Limb (tissue), 2 donors: Measurements from ENCODE around the gene RIC1.
"Not testable (repeated sequence)": the region's sequence is repeated elsewhere in the genome, so short reads cannot be mapped to it uniquely, and the experiment has no call there.

ENCODE experiments used
- DNase-seq, 2 donors: peaks; one replicate each; pipeline ENCODE4 v3.0.0-alpha.2; 2016; ENCODE audit errors: extremely low spot score in 2 of 2

The RIC1 gene

DNA sequence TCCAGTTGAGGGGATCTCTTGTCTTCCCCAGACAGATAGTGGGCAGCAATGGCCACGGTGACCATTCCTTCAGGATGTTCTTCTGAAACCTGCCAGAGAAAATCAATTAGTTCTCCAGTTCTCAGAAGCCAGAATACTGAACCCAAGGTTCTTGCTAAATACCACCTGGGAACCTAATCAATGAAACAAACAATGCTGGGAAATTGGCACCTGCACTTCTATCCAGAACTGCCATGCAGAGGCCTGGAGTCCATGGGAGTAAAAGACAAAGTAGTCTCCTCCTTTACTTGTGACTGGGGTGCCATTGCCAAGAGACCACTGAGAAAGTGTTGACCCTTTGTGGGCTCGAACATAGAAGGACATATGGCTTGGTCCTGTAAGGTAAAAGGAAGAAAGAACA lies 158.3 kb downstream of the RIC1 start:
- DNase-seq = no peak

DNA sequence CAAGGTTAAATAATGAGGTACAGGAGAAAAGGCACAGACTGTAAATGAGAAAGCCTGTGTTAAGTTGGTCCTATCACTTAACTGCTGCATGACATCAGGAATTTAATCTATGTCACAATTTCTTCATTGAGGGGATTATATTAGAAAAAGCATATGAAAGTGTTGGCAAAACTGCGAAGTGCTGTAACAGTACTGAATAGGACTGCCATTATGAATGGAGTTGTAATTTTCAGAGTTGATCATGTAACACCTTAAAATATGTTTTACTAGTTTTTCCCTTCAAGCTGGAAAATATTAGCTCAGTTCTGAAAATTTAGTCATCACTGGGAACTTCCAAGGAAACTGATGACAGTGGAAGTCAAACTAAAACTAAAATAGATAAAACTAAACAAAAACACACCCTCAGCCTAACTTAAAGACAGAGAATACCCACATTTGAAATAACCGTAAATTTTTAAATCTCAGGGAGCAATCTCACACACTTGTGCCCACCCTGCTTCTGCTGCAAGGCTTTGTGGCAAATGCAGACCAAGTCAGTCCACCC lies 158.9 kb downstream of the RIC1 start:
- DNase-seq = no peak

DNA sequence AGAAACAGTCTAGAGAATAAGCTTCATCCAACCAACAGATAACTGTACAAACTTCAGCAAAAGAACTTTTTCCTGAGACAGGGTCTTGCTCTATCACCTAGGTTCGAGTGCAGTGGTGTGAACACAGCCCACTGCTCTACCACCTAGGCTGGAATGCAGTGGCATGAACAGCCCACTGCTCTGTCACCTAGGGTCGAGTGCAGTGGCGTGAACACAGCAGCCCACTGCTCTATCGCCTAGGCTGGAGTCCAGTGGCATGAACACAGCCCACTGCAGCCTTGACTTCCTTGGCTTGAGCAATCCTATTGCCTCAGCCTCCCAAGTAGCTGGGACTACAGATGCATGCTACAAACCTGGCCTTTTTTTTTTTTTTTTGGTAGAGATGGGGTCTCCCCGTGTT lies 160.6 kb downstream of the RIC1 start:
- DNase-seq = no peak

DNA sequence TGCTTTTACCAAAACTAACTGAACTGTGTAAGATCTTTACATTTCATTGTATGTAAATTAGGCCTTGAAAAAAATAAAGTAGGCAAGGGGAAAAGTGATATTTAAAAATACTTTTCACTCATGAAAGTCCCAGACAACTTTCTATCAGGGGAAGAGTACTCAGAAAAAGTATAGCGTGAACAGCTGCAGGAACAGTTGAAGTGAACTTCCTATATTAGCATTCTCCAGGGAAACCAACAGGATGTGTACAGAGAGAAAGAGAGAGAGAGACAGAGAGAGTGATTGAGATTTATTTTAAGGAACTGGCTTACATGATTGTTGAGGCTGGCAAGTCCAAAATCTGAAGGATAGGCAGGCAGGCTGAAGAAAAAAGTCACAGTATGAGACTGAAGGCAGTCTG lies 162.0 kb downstream of the RIC1 start:
- DNase-seq = peak in 1 of 2 donors; percentile 8

DNA sequence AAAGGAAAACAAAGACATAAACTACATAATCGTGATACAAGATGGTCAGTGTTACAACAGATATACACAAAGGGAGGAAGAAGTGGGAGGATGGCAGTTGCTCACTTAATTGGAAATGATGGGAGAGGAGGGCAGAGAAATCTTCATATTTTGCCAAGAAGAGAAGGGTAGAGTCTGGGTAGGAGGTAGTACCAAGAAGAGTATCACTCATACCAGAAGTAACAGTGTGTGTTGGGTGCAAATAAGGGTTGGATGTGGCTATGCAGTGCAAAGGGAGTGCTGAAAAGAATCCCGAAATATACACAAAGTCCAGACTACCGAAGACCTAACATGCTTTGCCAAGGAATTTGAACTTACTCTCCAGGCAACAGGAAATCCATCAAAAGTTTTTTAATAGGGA lies 163.0 kb downstream of the RIC1 start:
- no peak for DNase-seq

DNA sequence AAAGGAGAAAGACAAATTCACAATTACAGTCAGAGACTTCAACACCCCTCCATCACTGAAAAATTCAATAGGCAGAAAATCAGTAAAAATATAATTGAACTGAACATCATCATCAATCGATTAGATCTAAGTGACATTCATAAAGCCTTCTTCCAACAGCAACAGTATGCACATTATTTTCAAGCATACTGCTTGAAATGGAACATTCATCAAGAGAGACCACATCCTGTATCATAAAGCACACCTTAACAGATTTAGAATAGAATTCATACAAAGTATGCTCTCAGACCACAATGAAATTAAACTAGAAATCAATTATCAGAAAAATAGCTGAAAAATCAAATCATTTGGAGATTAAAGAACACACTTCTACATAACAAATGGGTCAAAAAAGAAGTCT lies 164.9 kb downstream of the RIC1 start:
- no peak for DNase-seq

DNA sequence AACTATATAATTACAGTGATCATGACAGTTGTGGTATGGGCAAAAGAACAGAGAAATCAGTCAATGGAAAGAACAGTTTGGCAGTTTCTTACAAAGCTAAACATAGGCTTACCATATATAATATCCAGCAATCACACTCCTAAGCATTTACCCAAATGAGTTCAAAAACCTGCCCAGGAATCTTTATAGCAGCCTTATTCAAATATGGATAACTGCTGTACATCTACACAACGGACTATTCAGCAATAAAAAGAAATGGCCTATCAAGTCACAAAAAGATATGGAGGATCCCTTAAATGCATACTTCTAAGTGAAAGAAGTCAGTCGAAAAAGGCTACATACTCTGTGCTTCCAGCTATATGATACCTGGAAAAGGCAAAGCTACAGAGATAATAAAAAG lies 167.4 kb downstream of the RIC1 start:
- DNase-seq = no peak

DNA sequence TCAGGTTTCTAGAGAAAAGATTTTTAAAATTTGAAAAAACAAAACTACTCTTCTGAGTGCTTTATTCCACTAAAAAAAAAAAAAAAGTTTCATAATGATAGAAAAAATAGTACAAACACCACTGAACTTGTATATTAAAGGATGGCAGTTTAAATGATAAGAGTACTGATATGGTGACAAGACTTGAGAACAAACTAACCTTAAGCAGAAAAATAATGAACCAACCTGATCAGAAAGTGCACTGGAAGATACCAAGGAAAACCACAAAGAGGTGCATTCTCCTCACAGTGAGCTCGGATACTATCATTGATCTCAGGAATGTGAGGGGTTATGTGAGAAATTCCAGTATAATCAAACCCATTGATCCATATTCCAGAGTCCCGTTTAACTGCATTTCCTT lies 169.7 kb downstream of the RIC1 start:
- no peak for DNase-seq

DNA sequence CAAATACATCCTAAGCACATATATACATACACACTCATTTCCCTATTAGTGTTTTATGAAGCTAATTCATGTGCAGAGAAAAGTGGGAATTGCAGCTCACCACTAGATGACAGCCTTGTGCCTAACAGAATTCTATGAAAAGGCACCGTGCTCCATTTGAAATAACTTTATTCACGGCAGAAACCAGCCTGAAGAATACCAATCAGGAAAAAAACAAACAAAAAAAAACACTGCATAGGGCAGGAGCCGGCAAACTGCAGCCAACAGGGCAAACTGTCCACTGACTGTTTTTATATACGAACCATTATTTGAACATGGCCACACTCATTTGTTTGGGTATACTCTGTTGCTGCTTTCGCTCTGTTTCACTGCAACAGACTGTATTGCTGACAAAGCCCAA lies 170.4 kb downstream of the RIC1 start:
- peak in 1 of 2 donors; percentile 51 for DNase-seq

DNA sequence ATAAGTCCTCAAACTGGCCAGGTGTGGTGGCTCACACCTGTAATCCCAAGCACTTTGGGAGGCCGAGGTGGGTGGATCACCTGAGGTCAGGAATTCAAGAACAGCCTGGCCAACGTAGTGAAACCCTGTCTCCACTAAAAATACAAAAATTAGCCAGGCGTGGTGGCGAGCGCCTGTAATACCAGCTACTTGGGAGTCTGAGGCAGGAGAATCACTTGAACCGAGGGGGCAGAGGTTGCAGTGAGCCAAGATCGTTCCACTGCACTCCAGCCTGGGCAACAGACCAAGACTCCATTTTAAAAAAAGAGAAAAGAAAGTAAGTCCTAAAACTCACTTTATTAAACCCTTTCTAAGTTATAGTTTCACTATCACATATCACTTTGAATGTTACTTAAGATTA lies 171.5 kb downstream of the RIC1 start:
- DNase-seq = not testable (repeated sequence)

DNA sequence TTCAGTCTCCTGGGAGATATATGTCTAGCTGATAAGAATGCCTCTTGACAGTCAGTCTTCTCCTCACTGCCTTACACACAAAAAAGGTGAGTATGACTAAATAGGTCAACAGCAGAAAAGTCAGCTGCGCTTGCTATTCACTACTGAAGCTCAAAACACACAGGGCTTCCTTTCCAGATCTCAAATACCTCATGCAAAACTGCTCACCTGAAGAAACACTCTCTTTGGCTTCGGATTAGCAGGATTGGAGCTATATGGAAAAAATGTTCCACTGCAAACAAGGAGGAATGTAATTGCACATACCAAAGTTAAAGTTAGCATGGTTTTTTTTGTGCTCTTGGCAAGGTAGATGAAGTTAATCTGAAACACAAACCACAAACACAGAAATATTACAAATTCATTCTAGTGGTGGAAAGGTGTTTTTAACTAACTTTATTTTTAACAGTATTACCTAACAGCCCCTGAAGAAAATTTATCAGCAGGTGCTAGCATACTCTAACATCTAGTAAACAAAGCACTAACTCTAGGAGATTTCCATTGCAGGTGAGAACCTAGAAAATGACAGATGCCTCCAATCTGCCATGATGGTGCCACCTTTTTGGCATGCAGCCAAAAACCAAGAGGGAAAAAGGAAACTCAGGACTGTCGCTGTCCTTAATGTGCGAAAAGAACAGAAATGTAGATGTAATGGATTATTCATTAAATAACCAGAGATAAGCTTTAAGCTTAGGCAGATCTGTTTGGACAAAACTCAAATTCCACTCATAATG lies 172.2 kb downstream of the RIC1 start:
- peak in 1 of 2 donors; percentile 7 for DNase-seq

DNA sequence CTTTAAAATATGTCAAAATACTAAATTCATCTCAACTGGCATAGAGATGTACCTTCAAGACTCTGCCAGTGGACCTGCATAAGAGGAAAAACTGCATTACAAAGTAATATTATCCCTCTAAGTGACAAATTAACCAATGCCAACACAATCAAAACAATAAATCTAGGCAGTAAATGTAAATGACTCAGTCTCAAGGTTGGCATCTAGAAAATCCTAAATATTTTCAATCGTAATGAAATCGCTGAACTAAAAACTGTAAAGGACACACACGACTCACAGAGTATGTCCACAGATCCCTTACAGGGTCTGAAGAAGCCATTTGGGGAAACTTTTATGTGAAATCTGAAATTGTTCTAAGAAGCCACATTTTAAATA lies 172.8 kb downstream of the RIC1 start:
- no peak for DNase-seq

DNA sequence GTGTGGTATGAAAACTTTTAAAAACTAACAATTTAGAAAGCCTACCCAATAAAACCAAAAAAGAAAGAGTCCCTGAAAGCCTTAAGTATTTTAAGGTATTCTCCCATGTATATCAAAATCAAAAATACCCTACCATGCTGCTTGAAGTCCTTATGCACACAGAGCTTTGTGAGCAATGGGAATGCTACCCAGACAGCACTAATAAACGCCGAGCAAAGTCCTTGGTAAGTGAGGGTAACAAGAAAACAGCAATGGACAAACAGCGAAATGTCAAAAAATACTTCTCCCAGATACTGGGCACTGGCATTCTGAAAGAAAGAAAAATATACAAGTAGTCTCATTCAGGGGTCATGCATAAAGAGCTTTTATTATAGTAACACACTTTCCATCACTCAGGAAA lies 176.6 kb downstream of the RIC1 start:
- no peak for DNase-seq

DNA sequence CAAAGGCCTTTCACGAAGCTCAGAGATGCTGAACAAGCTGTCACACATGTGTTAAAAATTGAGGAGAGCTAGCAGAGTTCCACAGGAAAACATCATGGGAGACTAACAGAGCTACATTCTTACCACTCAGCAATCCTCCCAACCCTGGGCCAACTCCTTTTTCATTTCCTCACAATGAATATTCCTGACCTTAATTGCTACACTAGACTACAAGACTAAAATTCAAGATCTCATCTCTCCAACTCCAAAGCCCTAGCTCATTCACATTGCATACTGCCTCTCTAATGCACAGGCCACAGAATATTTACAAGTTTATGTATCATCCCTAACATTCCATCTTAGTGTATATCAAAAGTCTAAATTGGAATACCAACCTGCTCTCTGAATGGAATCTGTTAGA lies 182.8 kb downstream of the RIC1 start:
- no peak for DNase-seq

DNA sequence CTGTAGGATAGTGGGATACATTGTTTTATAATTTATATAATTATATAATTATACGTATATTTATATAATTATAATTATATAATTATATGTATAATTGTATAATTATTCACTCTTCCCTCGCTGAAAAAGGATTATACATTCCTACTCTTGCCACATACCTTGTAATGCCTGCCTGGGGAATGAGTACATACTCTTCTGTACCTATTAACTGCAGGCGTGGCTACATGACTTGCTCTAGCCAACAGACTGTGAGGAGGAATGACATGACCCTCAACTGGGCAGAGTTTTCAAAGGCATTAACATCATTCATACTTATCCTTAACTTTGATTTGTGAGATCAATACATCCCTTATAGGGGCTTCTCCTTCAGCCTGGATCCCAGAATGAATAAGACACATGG lies 184.9 kb downstream of the RIC1 start:
- DNase-seq = no peak

DNA sequence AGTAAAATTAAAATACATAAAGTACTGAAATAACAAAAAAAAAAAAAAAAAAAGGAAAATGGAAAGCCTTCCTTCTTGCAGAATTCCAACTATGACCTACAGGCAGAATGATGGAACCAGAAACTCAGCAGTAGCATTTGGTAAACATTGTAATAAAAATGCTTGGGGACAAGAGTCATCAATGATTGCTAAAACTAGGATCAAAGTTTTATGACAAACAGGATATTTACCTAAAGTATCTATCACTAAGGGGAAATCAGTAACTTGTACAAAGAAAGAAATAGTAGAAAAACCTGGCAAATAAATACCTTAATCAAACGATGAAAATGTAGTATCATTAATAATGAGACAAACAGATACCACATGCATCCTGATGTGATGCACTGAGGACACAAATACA lies 186.6 kb downstream of the RIC1 start:
- no peak for DNase-seq

DNA sequence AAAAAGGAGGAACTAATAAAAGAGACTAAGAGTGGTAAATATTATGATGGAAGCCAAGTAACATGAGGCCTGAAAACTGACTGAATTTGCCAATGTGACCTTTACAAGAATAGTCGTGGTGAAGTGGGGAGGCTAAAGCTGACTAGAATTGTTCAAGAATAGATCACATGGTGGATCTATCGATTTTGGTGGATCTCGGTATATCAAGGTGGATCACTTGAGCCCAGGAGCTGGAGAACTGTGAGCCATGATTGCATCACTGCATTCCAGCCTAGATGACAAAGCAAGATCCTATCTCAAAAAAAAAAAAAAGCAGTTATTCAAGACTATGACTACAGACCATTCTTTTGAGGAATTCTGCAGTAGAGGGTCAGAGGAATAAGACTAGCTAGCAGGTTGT lies 189.0 kb downstream of the RIC1 start:
- no peak for DNase-seq

DNA sequence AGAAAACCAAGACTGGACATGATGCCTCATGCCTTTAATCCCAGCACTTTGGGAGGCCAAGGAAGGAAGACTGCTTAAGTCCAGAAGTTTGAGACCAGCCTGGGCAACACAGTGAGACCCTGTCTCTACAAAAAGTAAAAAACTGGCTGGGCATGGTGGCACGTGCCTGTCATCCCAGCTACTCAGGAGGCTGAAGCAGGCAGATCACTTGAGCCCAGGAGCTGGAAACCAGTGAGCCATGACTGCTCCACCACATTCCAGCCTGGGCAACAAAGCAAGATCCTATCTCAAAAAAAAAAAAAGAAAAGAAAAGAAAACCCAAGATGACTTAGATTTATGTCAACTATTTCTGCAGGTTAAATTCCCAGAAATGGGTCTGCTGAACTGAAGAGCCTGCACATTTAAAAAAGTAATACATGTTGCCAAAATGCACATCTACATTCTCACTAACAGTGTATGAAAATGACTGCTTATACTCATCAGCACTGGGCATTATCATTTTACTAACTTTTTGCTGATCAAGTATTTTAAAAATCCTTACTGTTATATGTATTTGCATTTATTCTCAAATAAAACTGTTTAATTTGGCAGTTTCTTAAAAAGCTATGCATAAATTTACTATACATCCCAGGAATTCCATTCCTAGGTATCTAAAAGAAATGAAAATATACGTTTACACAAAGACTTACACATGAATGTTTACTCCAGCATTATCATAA lies 189.7 kb downstream of the RIC1 start:
- no peak for DNase-seq

DNA sequence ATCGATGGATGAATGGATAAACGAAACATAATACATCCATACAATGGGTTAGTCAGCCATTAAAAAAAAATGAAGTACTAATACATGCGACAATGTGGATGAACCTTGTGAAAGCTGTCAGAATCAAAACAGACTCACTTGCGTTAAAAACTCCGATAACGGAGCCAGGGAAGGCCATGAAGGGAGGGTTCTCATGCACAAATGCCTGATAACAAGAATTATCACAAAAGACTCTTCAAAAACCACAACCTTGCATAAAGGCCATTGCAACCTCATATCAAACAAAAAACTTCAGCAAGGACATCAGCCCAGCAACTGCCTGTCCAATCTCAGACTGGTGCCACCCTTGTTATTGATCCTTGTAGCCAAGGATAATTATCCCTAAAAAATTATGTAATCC lies 190.3 kb downstream of the RIC1 start:
- DNase-seq = no peak

DNA sequence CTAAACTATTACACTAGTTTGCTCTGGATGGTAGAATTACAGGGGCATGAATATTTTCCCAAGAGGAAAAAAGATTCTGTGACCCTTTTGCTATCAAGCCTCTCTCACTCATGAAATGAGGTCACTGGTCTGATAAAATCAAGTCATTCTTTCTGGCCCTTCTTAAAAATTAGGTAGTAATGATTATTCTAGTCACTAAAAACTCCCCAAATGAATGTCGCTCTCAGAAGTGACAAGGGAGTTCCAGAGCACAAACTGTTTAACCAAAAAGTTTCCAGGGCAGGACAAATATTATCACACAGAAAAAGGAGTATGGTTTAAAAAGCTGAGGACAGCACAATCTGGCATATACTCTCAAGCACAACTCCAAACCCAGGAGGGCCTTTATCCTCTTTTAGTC lies 191.5 kb downstream of the RIC1 start:
- no peak for DNase-seq

DNA sequence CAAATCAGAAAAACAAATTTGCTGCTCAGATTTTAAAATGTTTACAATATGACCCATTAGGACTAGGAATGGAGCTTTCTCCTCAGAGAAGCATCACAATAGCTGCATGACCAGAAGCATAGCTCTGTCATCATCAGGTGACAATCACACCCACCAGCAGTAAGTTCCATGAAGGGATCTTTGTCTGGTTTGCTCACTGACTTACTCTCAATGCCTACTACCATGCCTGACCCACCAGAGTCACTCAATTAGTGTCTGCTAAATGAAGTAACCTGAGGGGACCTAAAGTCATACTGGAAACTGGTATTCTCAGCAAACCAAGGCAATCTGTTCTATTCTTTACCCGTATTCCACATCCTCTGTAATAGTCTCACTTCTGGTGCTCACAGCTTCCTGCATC lies 196.3 kb downstream of the RIC1 start:
- no peak for DNase-seq
